GM21619 (cell line): ENCODE data around the gene SGSM1.

Experiments used
- ATAC-seq: cut with Tn5 transposase; IDR thresholded peaks from one replicate; pipeline ENCODE4 v1.9.1; 2021; ENCODE audit not compliant: unreplicated experiment

Gene SGSM1

GRCh38 chr22:24807284-24807950, 1.4 kb downstream of the SGSM1 start:
- no peak for ATAC-seq

- ATAC-seq = no peak
Measured at GRCh38 chr22:24809331-24809730, 3.3 kb downstream of the SGSM1 start.

- ATAC-seq = no peak
Measured at GRCh38 chr22:24810043-24810749, 4.2 kb downstream of the SGSM1 start.

- ATAC-seq = no peak
Measured at GRCh38 chr22:24812950-24813775, 7.2 kb downstream of the SGSM1 start.

- no peak for ATAC-seq
Measured at GRCh38 chr22:24813861-24814770, 8.1 kb downstream of the SGSM1 start.

- ATAC-seq = no peak
Measured at GRCh38 chr22:24816806-24817205, 10.8 kb downstream of the SGSM1 start.

GRCh38 chr22:24819487-24819886, 13.5 kb downstream of the SGSM1 start:
- ATAC-seq = no peak

GRCh38 chr22:24819911-24820461, 14.0 kb downstream of the SGSM1 start:
- ATAC-seq = no peak

GRCh38 chr22:24822471-24822870, 16.5 kb downstream of the SGSM1 start:
- no peak for ATAC-seq

- no peak for ATAC-seq
Measured at GRCh38 chr22:24823787-24824186, 17.8 kb downstream of the SGSM1 start.

GRCh38 chr22:24824250-24824649, 18.2 kb downstream of the SGSM1 start:
- ATAC-seq = no peak

- ATAC-seq = no peak
Measured at GRCh38 chr22:24824915-24825314, 18.9 kb downstream of the SGSM1 start.

GRCh38 chr22:24826710-24827285, 20.8 kb downstream of the SGSM1 start:
- ATAC-seq = no peak

- no peak for ATAC-seq
Measured at GRCh38 chr22:24827296-24827695, 21.3 kb downstream of the SGSM1 start.

- no peak for ATAC-seq
Measured at GRCh38 chr22:24830205-24830979, 24.4 kb downstream of the SGSM1 start.

- ATAC-seq = no peak
Measured at GRCh38 chr22:24831687-24832086, 25.7 kb downstream of the SGSM1 start.

GRCh38 chr22:24833881-24834495, 28.0 kb downstream of the SGSM1 start:
- ATAC-seq = no peak

- no peak for ATAC-seq
Measured at GRCh38 chr22:24834845-24835570, 29.0 kb downstream of the SGSM1 start.
